Thoracic aorta (tissue), 2 donors: ENCODE data around the gene PCCA. TPM values are rescaled to one million over a fixed set of nuclear protein-coding genes. Genes with fewer than 3 reads are reported as not detected.

Experiments used
- ATAC-seq: fragments of 150-250 bp; one replicate; pipeline ENCODE4 v1.8.0; 2017; ENCODE audit warnings: low read depth; ENCODE audit not compliant: insufficient number of reproducible peaks, low FRiP score
- DNase-seq: peaks from one replicate; pipeline ENCODE4 v3.0.0-alpha.2; 2020; ENCODE audit warnings: low spot score
- H3K27ac ChIP-seq, 2 donors: fragments of 200-600 bp; sonication (generic); 1 replicate in 1 of 2; 2 replicates in 1 of 2; pipeline ENCODE4 v1.5.1; 2016; ENCODE audit warnings: mild to moderate bottlenecking in 2 of 2, moderate library complexity in 2 of 2
- H3K27me3 ChIP-seq: fragments of 200-600 bp; sonication (generic); replicated peaks from 2 replicates; pipeline ENCODE4 v1.6.0; 2016; ENCODE audit warnings: mild to moderate bottlenecking; ENCODE audit not compliant: insufficient read depth
- H3K36me3 ChIP-seq: fragments of 200-600 bp; sonication (generic); one replicate; pipeline ENCODE4 v1.5.1; 2016
- H3K4me1 ChIP-seq, 2 donors: fragments of 200-600 bp; sonication (generic); 1 replicate in 1 of 2; 2 replicates in 1 of 2; pipeline versions ENCODE4 v1.5.1 to v1.6.0; 2016; ENCODE audit warnings: low read depth in 2 of 2, mild to moderate bottlenecking in 1 of 2; ENCODE audit not compliant: control insufficient read depth in 1 of 2
- H3K4me3 ChIP-seq: fragments of 200-600 bp; sonication (generic); 2 replicates; pipeline ENCODE4 v1.5.1; 2016; ENCODE audit warnings: mild to moderate bottlenecking
- H3K9me3 ChIP-seq: fragments of 200-600 bp; sonication (generic); 2 replicates; pipeline ENCODE4 v1.5.1; 2016
- CTCF ChIP-seq: fragments of 200-600 bp; sonication (generic); IDR thresholded peaks from one replicate; pipeline ENCODE4 v1.5.1; 2019; ENCODE audit warnings: antibody characterized with exemption
- total RNA-seq, 2 donors: library from RNA; depleted of rRNA; stranded (reverse); fragments of >200 nt; gene quantifications; one replicate each; pipeline versions ENCODE4 v1.1.0 to v1.2.3, GENCODE V29; 2016

PCCA gene
- total RNA-seq, 2 donors from 2014 or later = 17.2 to 51.6 TPM

- Histone ChIP-seq H3K4me1 (peaks cover 3 to 9% of the 10 kb centered on the region in 2 donors), H3K9me3 (no peaks in the 10 kb centered on the region), H3K4me3 (no peak overlapping the region), H3K27ac (no peak overlapping the region), H3K27me3 (no peaks in the 10 kb centered on the region), H3K36me3 (no peaks in the 10 kb centered on the region)
- ATAC-seq = no peak
- no peak for DNase-seq
- no peak for TF ChIP-seq CTCF
Measured at GRCh38 chr13:100266026-100266425, 177.1 kb downstream of the PCCA start.

GRCh38 chr13:100269837-100270236 is 180.9 kb downstream of the PCCA start:
- ATAC-seq (no peak), DNase-seq (peak; percentile 6)
- no peak for TF ChIP-seq CTCF
- peaks cover 3 to 9% of the 10 kb centered on the region in 2 donors for H3K4me1 ChIP-seq
- no peak overlapping the region for H3K27ac ChIP-seq
- H3K9me3 ChIP-seq = no peaks in the 10 kb centered on the region
- no peaks in the 10 kb centered on the region for H3K27me3 ChIP-seq
- H3K36me3 ChIP-seq = no peaks in the 10 kb centered on the region
- no peak overlapping the region for H3K4me3 ChIP-seq

- H3K27ac ChIP-seq = no peak overlapping the region
- no peak for ATAC-seq
- no peak for TF ChIP-seq CTCF
Measured at GRCh38 chr13:100273138-100273537, 184.2 kb downstream of the PCCA start.

GRCh38 chr13:100273552-100273951 is 184.7 kb downstream of the PCCA start:
- H3K4me3 ChIP-seq = no peak overlapping the region
- DNase-seq (no peak), ATAC-seq (no peak)
- peaks cover 0 to 6% of the 10 kb centered on the region in 2 donors for H3K4me1 ChIP-seq
- no peaks in the 10 kb centered on the region for H3K27me3 ChIP-seq
- no peak for TF ChIP-seq CTCF
- no peaks in the 10 kb centered on the region for H3K9me3 ChIP-seq
- H3K27ac ChIP-seq = no peak overlapping the region
- no peaks in the 10 kb centered on the region for H3K36me3 ChIP-seq

More at GRCh38 chr13:100273138-100273537, 184.2 kb downstream of the PCCA start:
- H3K4me3 ChIP-seq = no peak overlapping the region
- H3K36me3 ChIP-seq = no peaks in the 10 kb centered on the region
- no peaks in the 10 kb centered on the region for H3K9me3 ChIP-seq
- DNase-seq = no peak
- H3K4me1 ChIP-seq = peaks cover 0 to 6% of the 10 kb centered on the region in 2 donors
- no peaks in the 10 kb centered on the region for H3K27me3 ChIP-seq

GRCh38 chr13:100274942-100275506 is 186.1 kb downstream of the PCCA start:
- ATAC-seq = no peak
- H3K4me3 ChIP-seq = no peak overlapping the region
- no peak for TF ChIP-seq CTCF
- no peaks in the 10 kb centered on the region for H3K36me3 ChIP-seq
- DNase-seq = no peak
- H3K27me3 ChIP-seq = no peaks in the 10 kb centered on the region
- peaks cover 0 to 1% of the 10 kb centered on the region in 2 donors for H3K4me1 ChIP-seq
- H3K9me3 ChIP-seq = no peaks in the 10 kb centered on the region
- no peak overlapping the region for H3K27ac ChIP-seq
